ENCODE results near the gene ATG2A. TPM values are rescaled to one million over a fixed set of nuclear protein-coding genes. Genes with fewer than 3 reads are reported as not detected.

The ATG2A gene
- polyA plus RNA-seq, 1 donor (not counting 4 experiments of a cell fraction or from before 2014, with no cell fraction given): 2.4 TPM

- H2AFZ ChIP-seq (ENCODE audit: control insufficient read depth, low read length): no peak overlapping the region
- no peaks in the 10 kb centered on the region for H3K79me2 ChIP-seq (ENCODE audit: control insufficient read depth, insufficient read depth, low read length)
- no peak for DNase-seq (ENCODE audit: low read depth, low spot score)
- no peak overlapping the region for H3K9ac ChIP-seq (ENCODE audit: control insufficient read depth, extremely low read depth, insufficient read depth, low read length)
- H3K4me3 ChIP-seq (ENCODE audit: control insufficient read depth in 2 of 3, extremely low read depth in 1 of 3, insufficient read depth in 2 of 3, low read depth in 1 of 3, low read length in 3 of 3): no peak overlapping the region
- H3K4me1 ChIP-seq (ENCODE audit: control insufficient read depth, extremely low read depth, insufficient read depth, low read length): peaks cover 27% of the 10 kb centered on the region
- no peaks in the 10 kb centered on the region for H3K9me3 ChIP-seq (ENCODE audit: control insufficient read depth, low read depth, low read length)
- no peak for TF ChIP-seq EZH2 (IDR thresholded peaks at IDR 0.05; ENCODE audit: low read length)
- no peak for TF ChIP-seq CTCF (optimal IDR thresholded peaks at IDR 0.05 in 1 of 3, IDR thresholded peaks at IDR 0.05 in 1 of 3, conservative IDR thresholded peaks at IDR 0.05 in 1 of 3; ENCODE audit: extremely low read depth in 1 of 3, insufficient read depth in 2 of 3, low read length in 3 of 3)
- dilution Hi-C loops (cut with MboI; ENCODE audit: extremely low pct_ligation_motif_present, low sequenced_read_pairs): no loop called here
- H3K4me2 ChIP-seq (ENCODE audit: control insufficient read depth, extremely low read depth, insufficient read depth, low read depth, low read length): no peak overlapping the region
- peak overlapping the region; percentile 44 for H3K27ac ChIP-seq (ENCODE audit: control insufficient read depth, insufficient read depth, low read length)
- H3K36me3 ChIP-seq (ENCODE audit: control insufficient read depth in 2 of 2, extremely low read depth in 1 of 2, insufficient read depth in 2 of 2, low read length in 2 of 2): no peaks in the 10 kb centered on the region
- FAIRE-seq: no peak
- H4K20me1 ChIP-seq (ENCODE audit: control insufficient read depth, extremely low read depth, insufficient read depth, low read length): no peaks in the 10 kb centered on the region
- peaks cover 2% of the 10 kb centered on the region for H3K9me1 ChIP-seq (ENCODE audit: control insufficient read depth, extremely low read depth, insufficient read depth, low read length)
- no peaks in the 10 kb centered on the region for H3K27me3 ChIP-seq (ENCODE audit: control insufficient read depth, extremely low read depth, insufficient read depth, low read length)
Measured at GRCh38 chr11:64885367-64886286, 31.4 kb downstream of the ATG2A start.

GRCh38 chr11:64884019-64884418 lies 33.0 kb downstream of the ATG2A start:
- H3K79me2 ChIP-seq (ENCODE audit: control insufficient read depth, insufficient read depth, low read length): no peaks in the 10 kb centered on the region
- dilution Hi-C loops (cut with MboI; ENCODE audit: extremely low pct_ligation_motif_present, low sequenced_read_pairs): no loop called here
- H3K27ac ChIP-seq (ENCODE audit: control insufficient read depth, insufficient read depth, low read length): no peak overlapping the region
- peaks cover 2% of the 10 kb centered on the region for H3K9me1 ChIP-seq (ENCODE audit: control insufficient read depth, extremely low read depth, insufficient read depth, low read length)
- H3K4me3 ChIP-seq (ENCODE audit: control insufficient read depth in 2 of 3, extremely low read depth in 1 of 3, insufficient read depth in 2 of 3, low read depth in 1 of 3, low read length in 3 of 3): no peak overlapping the region
- H2AFZ ChIP-seq (ENCODE audit: control insufficient read depth, low read length): no peak overlapping the region
- DNase-seq (ENCODE audit: low read depth, low spot score) (no peak), FAIRE-seq (no peak)
- no peak overlapping the region for H3K9ac ChIP-seq (ENCODE audit: control insufficient read depth, extremely low read depth, insufficient read depth, low read length)
- peaks cover 32% of the 10 kb centered on the region for H3K4me1 ChIP-seq (ENCODE audit: control insufficient read depth, extremely low read depth, insufficient read depth, low read length)
- no peaks in the 10 kb centered on the region for H3K36me3 ChIP-seq (ENCODE audit: control insufficient read depth in 2 of 2, extremely low read depth in 1 of 2, insufficient read depth in 2 of 2, low read length in 2 of 2)
- H3K27me3 ChIP-seq (ENCODE audit: control insufficient read depth, extremely low read depth, insufficient read depth, low read length): no peaks in the 10 kb centered on the region
- no peaks in the 10 kb centered on the region for H4K20me1 ChIP-seq (ENCODE audit: control insufficient read depth, extremely low read depth, insufficient read depth, low read length)
- H3K4me2 ChIP-seq (ENCODE audit: control insufficient read depth, extremely low read depth, insufficient read depth, low read depth, low read length): no peak overlapping the region
- no peak for TF ChIP-seq CTCF (optimal IDR thresholded peaks at IDR 0.05 in 1 of 3, IDR thresholded peaks at IDR 0.05 in 1 of 3, conservative IDR thresholded peaks at IDR 0.05 in 1 of 3; ENCODE audit: extremely low read depth in 1 of 3, insufficient read depth in 2 of 3, low read length in 3 of 3)
- no peak for TF ChIP-seq EZH2 (IDR thresholded peaks at IDR 0.05; ENCODE audit: low read length)
- no peaks in the 10 kb centered on the region for H3K9me3 ChIP-seq (ENCODE audit: control insufficient read depth, low read depth, low read length)

Measured in keratinocyte (primary cell).